Measurements from ENCODE around the gene NLRC3.

DNA sequence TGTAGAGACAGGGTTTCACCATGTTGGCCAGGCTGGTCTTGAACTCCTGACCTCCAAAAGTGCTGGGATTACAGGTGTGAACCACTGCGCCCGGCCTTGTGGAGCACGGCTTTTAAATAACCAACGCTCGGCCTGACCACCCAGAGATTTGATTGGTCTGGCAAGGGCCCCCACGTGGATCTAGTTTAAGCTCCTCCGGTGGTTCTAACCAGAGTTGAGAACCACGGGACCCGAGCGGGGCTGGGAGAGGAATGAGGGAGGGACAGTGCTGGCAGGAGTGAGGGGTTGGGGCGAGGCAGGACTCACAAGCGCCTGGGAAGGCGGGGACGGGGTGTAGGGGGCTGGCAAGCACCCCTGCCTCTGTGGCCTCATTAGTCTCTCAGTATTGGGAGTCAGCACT is 3.0 kb downstream of the NLRC3 start:
- no peak for TF ChIP-seq EZH2 (IDR thresholded peaks at IDR 0.05; ENCODE audit: insufficient read depth, poor library complexity, severe bottlenecking)
- no peak for TF ChIP-seq EZH2phosphoT487 (IDR thresholded peaks at IDR 0.05; ENCODE audit: insufficient read depth, low read depth)
